ENCODE results near the gene KRTAP5-2.
"Not testable (repeated sequence)": the region's sequence is repeated elsewhere in the genome, so short reads cannot be mapped to it uniquely, and the experiment has no call there.

KRTAP5-2 gene

GRCh38 chr11:1624621-1625020, 26.5 kb upstream of the KRTAP5-2 start:
- H3K36me3 ChIP-seq (ENCODE audit: control insufficient read depth, insufficient read depth, low read length): no peaks in the 10 kb centered on the region
- H3K9me3 ChIP-seq (ENCODE audit: control insufficient read depth, insufficient read depth, low read length): no peaks in the 10 kb centered on the region
- H3K4me3 ChIP-seq (ENCODE audit: low read depth, low read length): no peak overlapping the region
- no peak overlapping the region for H3K27ac ChIP-seq (ENCODE audit: low read depth, low read length)
- H3K27me3 ChIP-seq (ENCODE audit: control insufficient read depth, insufficient read depth, low read length): peaks cover 12% of the 10 kb centered on the region
- peaks cover 4% of the 10 kb centered on the region; the same call in 1 of the 2 replicates for H3K4me1 ChIP-seq (ENCODE audit: control insufficient read depth, insufficient read depth, low read length)
- no peak overlapping the region for H3K9ac ChIP-seq (ENCODE audit: low read depth, low read length)

GRCh38 chr11:1623716-1624115, 25.6 kb upstream of the KRTAP5-2 start:
- H3K36me3 ChIP-seq (ENCODE audit: control insufficient read depth, insufficient read depth, low read length): no peaks in the 10 kb centered on the region
- no peaks in the 10 kb centered on the region for H3K9me3 ChIP-seq (ENCODE audit: control insufficient read depth, insufficient read depth, low read length)
- H3K4me3 ChIP-seq (ENCODE audit: low read depth, low read length): no peak overlapping the region
- H3K27me3 ChIP-seq (ENCODE audit: control insufficient read depth, insufficient read depth, low read length): peaks cover 7% of the 10 kb centered on the region; the same call in 1 of the 2 replicates
- H3K9ac ChIP-seq (ENCODE audit: low read depth, low read length): no peak overlapping the region
- H3K4me1 ChIP-seq (ENCODE audit: control insufficient read depth, insufficient read depth, low read length): no peaks in the 10 kb centered on the region
- no peak overlapping the region for H3K27ac ChIP-seq (ENCODE audit: low read depth, low read length)

- Histone ChIP-seq H3K4me3 (ENCODE audit: low read depth, low read length) (no peak within 1 kb of the TSS), H3K4me1 (ENCODE audit: control insufficient read depth, insufficient read depth, low read length) (no peaks in the 10 kb centered on the region), H3K27me3 (ENCODE audit: control insufficient read depth, insufficient read depth, low read length) (peaks cover under 1% of the 10 kb centered on the region; the same call in 1 of the 2 replicates), H3K9me3 (ENCODE audit: control insufficient read depth, insufficient read depth, low read length) (no peaks in the 10 kb centered on the region), H3K9ac (ENCODE audit: low read depth, low read length) (no peak within 1 kb of the TSS), H3K36me3 (ENCODE audit: control insufficient read depth, insufficient read depth, low read length) (no peaks in the 10 kb centered on the region), H3K27ac (ENCODE audit: low read depth, low read length) (no peak within 1 kb of the TSS)
These were observed 24.0 kb upstream of the KRTAP5-2 start, which contains the start of gene KRTAP5-4 for GRCh38 chr11:1622086-1622485. Gene KRTAP5-4 (minus strand): TSS chr11:1622138. CDS start chr11:1622093, 45 bp downstream.

GRCh38 chr11:1619449-1619848, 21.4 kb upstream of the KRTAP5-2 start:
- no peak overlapping the region for H3K27ac ChIP-seq (ENCODE audit: low read depth, low read length)
- H3K9ac ChIP-seq (ENCODE audit: low read depth, low read length): no peak overlapping the region
- H3K4me1 ChIP-seq (ENCODE audit: control insufficient read depth, insufficient read depth, low read length): no peaks in the 10 kb centered on the region
- no peaks in the 10 kb centered on the region for H3K36me3 ChIP-seq (ENCODE audit: control insufficient read depth, insufficient read depth, low read length)
- no peaks in the 10 kb centered on the region; the same call in 1 of the 2 replicates for H3K27me3 ChIP-seq (ENCODE audit: control insufficient read depth, insufficient read depth, low read length)
- H3K9me3 ChIP-seq (ENCODE audit: control insufficient read depth, insufficient read depth, low read length): no peaks in the 10 kb centered on the region
- no peak overlapping the region for H3K4me3 ChIP-seq (ENCODE audit: low read depth, low read length)

GRCh38 chr11:1618231-1618630, 20.1 kb upstream of the KRTAP5-2 start:
- Histone ChIP-seq H3K4me1 (ENCODE audit: control insufficient read depth, insufficient read depth, low read length) (no peaks in the 10 kb centered on the region), H3K27ac (ENCODE audit: low read depth, low read length) (no peak overlapping the region), H3K9me3 (ENCODE audit: control insufficient read depth, insufficient read depth, low read length) (no peaks in the 10 kb centered on the region), H3K9ac (ENCODE audit: low read depth, low read length) (no peak overlapping the region), H3K4me3 (ENCODE audit: low read depth, low read length) (no peak overlapping the region), H3K27me3 (ENCODE audit: control insufficient read depth, insufficient read depth, low read length) (no peaks in the 10 kb centered on the region; the same call in 1 of the 2 replicates), H3K36me3 (ENCODE audit: control insufficient read depth, insufficient read depth, low read length) (no peaks in the 10 kb centered on the region)

- Histone ChIP-seq H3K36me3 (ENCODE audit: control insufficient read depth, insufficient read depth, low read length) (no peaks in the 10 kb centered on the region), H3K27me3 (ENCODE audit: control insufficient read depth, insufficient read depth, low read length) (no peaks in the 10 kb centered on the region; the same call in 1 of the 2 replicates), H3K9ac (ENCODE audit: low read depth, low read length) (no peak within 1 kb of the TSS), H3K27ac (ENCODE audit: low read depth, low read length) (no peak within 1 kb of the TSS), H3K9me3 (ENCODE audit: control insufficient read depth, insufficient read depth, low read length) (0 out of 2 replicates have a peak, but pooled peaks cover 6% of the 10 kb centered on the region), H3K4me1 (ENCODE audit: control insufficient read depth, insufficient read depth, low read length) (peaks cover 6% of the 10 kb centered on the region; the same call in 1 of the 2 replicates), H3K4me3 (ENCODE audit: low read depth, low read length) (no peak within 1 kb of the TSS)
These were observed 10.3 kb upstream of the KRTAP5-2 start, which contains the start of gene KRTAP5-3 for GRCh38 chr11:1608363-1608762. Gene KRTAP5-3 (minus strand): TSS chr11:1608463. CDS start chr11:1608385, 78 bp downstream.

GRCh38 chr11:1607901-1608300, 9.8 kb upstream of the KRTAP5-2 start:
- H3K4me3 ChIP-seq (ENCODE audit: low read depth, low read length); H3K9me3 ChIP-seq (ENCODE audit: control insufficient read depth, insufficient read depth, low read length); H3K9ac ChIP-seq (ENCODE audit: low read depth, low read length); H3K27me3 ChIP-seq (ENCODE audit: control insufficient read depth, insufficient read depth, low read length); H3K36me3 ChIP-seq (ENCODE audit: control insufficient read depth, insufficient read depth, low read length); H3K4me1 ChIP-seq (ENCODE audit: control insufficient read depth, insufficient read depth, low read length); H3K27ac ChIP-seq (ENCODE audit: low read depth, low read length): not testable (repeated sequence)

GRCh38 chr11:1607156-1607845, 9.2 kb upstream of the KRTAP5-2 start:
- H3K36me3 ChIP-seq (ENCODE audit: control insufficient read depth, insufficient read depth, low read length); H3K4me1 ChIP-seq (ENCODE audit: control insufficient read depth, insufficient read depth, low read length); H3K4me3 ChIP-seq (ENCODE audit: low read depth, low read length); H3K9ac ChIP-seq (ENCODE audit: low read depth, low read length); H3K27me3 ChIP-seq (ENCODE audit: control insufficient read depth, insufficient read depth, low read length); H3K9me3 ChIP-seq (ENCODE audit: control insufficient read depth, insufficient read depth, low read length); H3K27ac ChIP-seq (ENCODE audit: low read depth, low read length): not testable (repeated sequence)

GRCh38 chr11:1605923-1606322, 7.8 kb upstream of the KRTAP5-2 start:
- H3K27ac ChIP-seq (ENCODE audit: low read depth, low read length); H3K4me1 ChIP-seq (ENCODE audit: control insufficient read depth, insufficient read depth, low read length); H3K36me3 ChIP-seq (ENCODE audit: control insufficient read depth, insufficient read depth, low read length); H3K9me3 ChIP-seq (ENCODE audit: control insufficient read depth, insufficient read depth, low read length); H3K4me3 ChIP-seq (ENCODE audit: low read depth, low read length); H3K27me3 ChIP-seq (ENCODE audit: control insufficient read depth, insufficient read depth, low read length); H3K9ac ChIP-seq (ENCODE audit: low read depth, low read length): not testable (repeated sequence)

GRCh38 chr11:1604711-1605110, 6.6 kb upstream of the KRTAP5-2 start:
- peaks cover 6% of the 10 kb centered on the region for H3K4me1 ChIP-seq (ENCODE audit: control insufficient read depth, insufficient read depth, low read length)
- H3K9me3 ChIP-seq (ENCODE audit: control insufficient read depth, insufficient read depth, low read length): 0 out of 2 replicates have a peak, but pooled peaks cover 4% of the 10 kb centered on the region
- H3K27ac ChIP-seq (ENCODE audit: low read depth, low read length): no peak overlapping the region
- H3K4me3 ChIP-seq (ENCODE audit: low read depth, low read length): no peak overlapping the region
- H3K36me3 ChIP-seq (ENCODE audit: control insufficient read depth, insufficient read depth, low read length): no peaks in the 10 kb centered on the region
- H3K9ac ChIP-seq (ENCODE audit: low read depth, low read length): no peak overlapping the region
- H3K27me3 ChIP-seq (ENCODE audit: control insufficient read depth, insufficient read depth, low read length): no peaks in the 10 kb centered on the region; the same call in 1 of the 2 replicates

GRCh38 chr11:1604181-1604580, 6.1 kb upstream of the KRTAP5-2 start:
- no peaks in the 10 kb centered on the region; the same call in 1 of the 2 replicates for H3K27me3 ChIP-seq (ENCODE audit: control insufficient read depth, insufficient read depth, low read length)
- no peak overlapping the region for H3K9ac ChIP-seq (ENCODE audit: low read depth, low read length)
- H3K4me1 ChIP-seq (ENCODE audit: control insufficient read depth, insufficient read depth, low read length): peaks cover 6% of the 10 kb centered on the region
- no peak overlapping the region for H3K4me3 ChIP-seq (ENCODE audit: low read depth, low read length)
- H3K27ac ChIP-seq (ENCODE audit: low read depth, low read length): no peak overlapping the region
- no peaks in the 10 kb centered on the region for H3K36me3 ChIP-seq (ENCODE audit: control insufficient read depth, insufficient read depth, low read length)
- H3K9me3 ChIP-seq (ENCODE audit: control insufficient read depth, insufficient read depth, low read length): 0 out of 2 replicates have a peak, but pooled peaks cover 3% of the 10 kb centered on the region

Measured in HUES48 (cell line).